Measurements from ENCODE around the gene TBXT. TPM values are rescaled to one million over a fixed set of nuclear protein-coding genes. Genes with fewer than 3 reads are reported as not detected.

TBXT gene
- total and polyA plus RNA-seq, 2 of the 13 experiments (the other 11 are each of a cell fraction or from before 2014, with no cell fraction given), result not detected

DNA sequence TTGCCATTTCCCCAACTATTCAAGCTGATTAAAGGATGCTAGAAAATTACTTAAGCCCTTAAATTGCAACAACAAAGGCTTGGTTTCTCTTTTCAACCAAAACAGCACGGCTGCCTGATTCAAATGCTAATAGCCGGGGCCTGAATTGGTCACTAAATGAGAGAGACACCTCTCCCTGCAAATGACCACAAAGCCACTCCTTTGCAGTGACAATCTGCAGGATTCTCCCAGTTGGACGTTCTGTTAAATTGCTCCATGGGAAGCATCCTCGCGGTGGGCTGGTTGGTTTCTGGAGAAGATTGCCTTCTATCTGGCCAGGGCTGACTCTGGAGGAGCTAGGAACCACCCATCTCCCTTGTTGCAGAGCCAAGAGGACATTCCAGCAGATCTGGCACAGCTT, 29.7 kb upstream of the TBXT start:
- no peaks in the 10 kb centered on the region for H4K20me1 ChIP-seq (ENCODE audit: insufficient read depth, low read length)
- ChIA-PET POLR2A (no interaction called here), CTCF (ENCODE audit: low intra/inter-chr PET ratio, low total read pairs) (no interaction called here)
- H2AFZ ChIP-seq (ENCODE audit: low read length), result no peak overlapping the region
- DNase-seq (ENCODE audit: low spot score), result no peak
- no TSS peak for BruUV-seq (replicated peaks)
- no peaks in the 10 kb centered on the region for H3K79me2 ChIP-seq (ENCODE audit: insufficient read depth, low read length)
- peaks cover 2 to 65% of the 10 kb centered on the region in 2 experiments; a peak in 4 of 5 replicates for H3K27me3 ChIP-seq (ENCODE audit: control insufficient read depth in 1 of 2, insufficient read depth in 2 of 2, low read length in 2 of 2)
- intact Hi-C loops (cut with micrococcal nuclease; ENCODE audit: unreplicated experiment) (no loop called here), in situ Hi-C loops (cut with HindIII; ENCODE audit: extremely low pct_ligation_motif_present, low pct_unique_long_range_greater_than_20kb) (no loop called here)
- no peak overlapping the region for H3K4me3 ChIP-seq (replicated peaks in 1 of 3; ENCODE audit: insufficient read depth in 1 of 3, low read depth in 2 of 3, low read length in 3 of 3)
- no peaks in the 10 kb centered on the region for H3K36me3 ChIP-seq (replicated peaks in 1 of 2; ENCODE audit: control insufficient read depth in 1 of 2, insufficient read depth in 2 of 2, low read length in 2 of 2)
- TF ChIP-seq IRF2 (CRISPR knock-in tag; IDR thresholded peaks at IDR 0.05) (no peak), ZNF34 (CRISPR knock-in tag; IDR thresholded peaks at IDR 0.05; ENCODE audit: borderline replicate concordance) (no peak), FOXJ3 (CRISPR knock-in tag; IDR thresholded peaks at IDR 0.05; ENCODE audit: borderline replicate concordance) (no peak), ZNF777 (CRISPR knock-in tag; IDR thresholded peaks at IDR 0.05) (no peak), NCOA2 (CRISPR knock-in tag; IDR thresholded peaks at IDR 0.05) (no peak)
- H3K9me3 ChIP-seq (ENCODE audit: low read length), result no peaks in the 10 kb centered on the region
- no peak overlapping the region for H3K27ac ChIP-seq (ENCODE audit: extremely low read length, insufficient read depth, low read length)
- no peak for FAIRE-seq
- ATAC-seq, result no peak
- no peaks in the 10 kb centered on the region for H3K4me1 ChIP-seq (ENCODE audit: insufficient read depth, low read length)
- no peak overlapping the region for H3K4me2 ChIP-seq (ENCODE audit: low read depth, low read length)
- H3K9ac ChIP-seq (ENCODE audit: insufficient read depth, low read depth, low read length), result no peak overlapping the region
- WGBS (ENCODE audit: low lambda C conversion rate), result 15% methylated on average over 5 of the region's 5 CpGs

- FAIRE-seq (no peak), ATAC-seq (no peak), DNase-seq (ENCODE audit: low spot score) (no peak)
- H3K36me3 ChIP-seq (replicated peaks in 1 of 2; ENCODE audit: control insufficient read depth in 1 of 2, insufficient read depth in 2 of 2, low read length in 2 of 2), result no peaks in the 10 kb centered on the region
- H3K4me1 ChIP-seq (ENCODE audit: insufficient read depth, low read length), result no peaks in the 10 kb centered on the region
- no peaks in the 10 kb centered on the region for H3K9me3 ChIP-seq (ENCODE audit: low read length)
- ChIA-PET CTCF (ENCODE audit: low intra/inter-chr PET ratio, low total read pairs) (no interaction called here), POLR2A (no interaction called here)
- in situ Hi-C loops (cut with HindIII; ENCODE audit: extremely low pct_ligation_motif_present, low pct_unique_long_range_greater_than_20kb) (no loop called here), intact Hi-C loops (cut with micrococcal nuclease; ENCODE audit: unreplicated experiment) (no loop called here)
- no peaks in the 10 kb centered on the region for H3K79me2 ChIP-seq (ENCODE audit: insufficient read depth, low read length)
- no TSS peak for BruUV-seq (replicated peaks)
- no peak overlapping the region for H2AFZ ChIP-seq (ENCODE audit: low read length)
- peaks cover 2 to 56% of the 10 kb centered on the region in 2 experiments; a peak in 4 of 5 replicates for H3K27me3 ChIP-seq (ENCODE audit: control insufficient read depth in 1 of 2, insufficient read depth in 2 of 2, low read length in 2 of 2)
- 17% methylated on average over 8 of the region's 10 CpGs for WGBS (ENCODE audit: low lambda C conversion rate)
- no peak overlapping the region for H3K4me2 ChIP-seq (ENCODE audit: low read depth, low read length)
- TF ChIP-seq FOXO1 (CRISPR knock-in tag; IDR thresholded peaks at IDR 0.05), result no peak
- TF ChIP-seq ZKSCAN8 (CRISPR knock-in tag; IDR thresholded peaks at IDR 0.05; ENCODE audit: borderline replicate concordance), result no peak
- TF ChIP-seq TAF15 (IDR thresholded peaks at IDR 0.05; ENCODE audit: low read depth, low read length, poor library complexity, severe bottlenecking), result no peak
- TF ChIP-seq KMT2B (CRISPR knock-in tag; IDR thresholded peaks at IDR 0.05), result no peak
- no peak for TF ChIP-seq TERF1 (CRISPR knock-in tag; IDR thresholded peaks at IDR 0.05)
- no peak for TF ChIP-seq MLX (CRISPR knock-in tag; IDR thresholded peaks at IDR 0.05)
- no peak for TF ChIP-seq TCF12 (IDR thresholded peaks at IDR 0.05)
- TF ChIP-seq TCF12 (CRISPR knock-in tag; IDR thresholded peaks at IDR 0.05), result no peak
- TF ChIP-seq, protein P1, sequence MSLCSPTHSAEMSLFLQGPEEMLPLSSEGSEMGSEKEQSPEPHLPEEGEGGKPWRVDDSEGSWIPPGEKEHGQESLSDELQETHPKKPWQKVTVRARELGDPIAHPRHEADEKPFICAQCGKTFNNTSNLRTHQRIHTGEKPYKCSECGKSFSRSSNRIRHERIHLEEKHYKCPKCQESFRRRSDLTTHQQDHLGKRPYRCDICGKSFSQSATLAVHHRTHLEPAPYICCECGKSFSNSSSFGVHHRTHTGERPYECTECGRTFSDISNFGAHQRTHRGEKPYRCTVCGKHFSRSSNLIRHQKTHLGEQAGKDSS (CRISPR knock-in tag; IDR thresholded peaks at IDR 0.05; ENCODE audit: borderline replicate concordance, low read depth), result no peak
- TF ChIP-seq ZNF883 (CRISPR knock-in tag; IDR thresholded peaks at IDR 0.05; ENCODE audit: not compliant biosample characterization), result no peak
- TF ChIP-seq, protein P2, sequence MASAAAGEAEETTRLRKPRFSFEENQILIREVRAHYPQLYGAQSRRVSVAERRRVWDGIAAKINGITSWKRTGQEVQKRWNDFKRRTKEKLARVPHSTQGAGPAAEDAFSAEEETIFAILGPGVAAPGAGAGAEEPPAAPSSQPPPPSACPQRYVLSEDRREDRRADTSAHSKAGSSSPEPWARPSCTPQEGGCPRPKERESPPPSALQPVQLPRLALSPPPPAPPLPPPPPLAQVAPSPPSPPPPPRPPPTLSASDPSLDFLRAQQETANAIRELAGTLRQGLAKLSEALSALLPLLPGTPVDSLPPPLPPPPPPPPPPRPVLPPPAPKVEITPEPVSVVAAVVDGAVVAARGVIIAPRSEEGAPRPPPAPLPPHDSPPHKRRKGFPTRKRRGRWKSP (CRISPR knock-in tag; IDR thresholded peaks at IDR 0.05), result no peak
- TF ChIP-seq PTBP1 (IDR thresholded peaks at IDR 0.05; ENCODE audit: low read depth, low read length, poor library complexity, severe bottlenecking), result no peak
- H4K20me1 ChIP-seq (ENCODE audit: insufficient read depth, low read length), result no peaks in the 10 kb centered on the region
- no peak overlapping the region for H3K27ac ChIP-seq (ENCODE audit: extremely low read length, insufficient read depth, low read length)
- no peak overlapping the region for H3K4me3 ChIP-seq (replicated peaks in 1 of 3; ENCODE audit: insufficient read depth in 1 of 3, low read depth in 2 of 3, low read length in 3 of 3)
- no peak overlapping the region for H3K9ac ChIP-seq (ENCODE audit: insufficient read depth, low read depth, low read length)
These were observed 28.2 kb upstream of the TBXT start for GRCh38 chr6:166195860-166196238.
